Nephron (organoid): ENCODE measurements around the gene STRADB.

Source experiments
- H3K27ac Mint-ChIP-seq, 3 experiments: 2 replicates each; pipeline ENCODE4 v1.8.0; 2020; ENCODE audit warnings: mixed read lengths in 3 of 3, mild to moderate bottlenecking in 2 of 3, moderate library complexity in 1 of 3
- H3K27me3 Mint-ChIP-seq: 2 replicates; pipeline ENCODE4 v1.8.0; 2021; ENCODE audit warnings: low read depth, mild to moderate bottlenecking, moderate library complexity, mixed read lengths
- H3K36me3 Mint-ChIP-seq: 2 replicates; pipeline ENCODE4 v1.8.0; 2020; ENCODE audit warnings: low read depth, mixed read lengths
- H3K4me1 Mint-ChIP-seq: 2 replicates; pipeline ENCODE4 v1.8.0; 2020; ENCODE audit warnings: mixed read lengths
- H3K4me3 Mint-ChIP-seq, 3 experiments: 2 replicates each; pipeline ENCODE4 v1.8.0; 2020; ENCODE audit warnings: mild to moderate bottlenecking in 3 of 3, mixed read lengths in 3 of 3, moderate library complexity in 2 of 3
- H3K9me3 Mint-ChIP-seq: 2 replicates; pipeline ENCODE4 v1.8.0; 2020; ENCODE audit warnings: mixed read lengths
- TF ChIP-seq, protein P1 (sequence below), 3 experiments: fragments of 200-600 bp; sonication (generic); IDR thresholded peaks; one replicate each; pipeline ENCODE4 v1.5.0; 2021; ENCODE audit warnings: antibody characterized with exemption in 3 of 3; ENCODE audit not compliant: unreplicated experiment in 3 of 3

Gene STRADB

DNA sequence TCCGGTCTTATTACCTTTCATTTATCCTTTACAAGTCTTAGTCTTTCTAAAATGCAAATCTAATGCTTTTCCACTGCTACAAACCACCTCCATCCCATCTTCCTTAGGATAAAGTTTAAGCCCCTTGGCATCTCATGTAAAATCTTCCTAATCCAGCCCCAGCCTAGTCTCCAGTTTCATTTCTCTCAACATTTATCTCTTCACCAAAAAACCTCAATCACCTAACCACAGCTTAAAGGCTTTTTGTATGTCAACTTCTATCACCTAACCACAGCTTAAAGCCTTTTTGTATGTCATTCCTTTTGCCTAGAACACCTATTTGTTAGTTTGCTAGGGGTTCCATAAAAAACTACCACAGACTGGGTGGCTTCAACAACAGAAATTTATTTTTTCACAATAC lies 4.5 kb upstream of the STRADB start:
- H3K27me3 Mint-ChIP-seq = no peaks in the 10 kb centered on the region

DNA sequence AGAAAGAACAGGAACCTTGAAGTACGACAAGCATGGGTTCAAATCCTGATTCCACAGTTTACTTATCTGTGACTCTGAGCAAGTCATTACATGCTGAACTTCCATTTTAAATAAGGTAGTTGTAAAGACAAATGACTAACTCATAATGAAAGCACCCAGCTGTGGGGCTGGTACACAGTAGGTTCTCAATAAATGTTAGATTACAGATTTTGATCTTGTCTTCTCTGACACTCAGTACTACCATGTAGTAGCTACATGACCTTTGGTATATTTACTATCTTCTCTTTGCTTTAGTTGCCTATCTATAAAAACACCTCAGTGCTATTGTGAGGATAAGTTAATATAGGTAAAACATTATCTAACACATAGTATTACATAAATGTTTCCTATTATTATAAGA lies 3.5 kb upstream of the STRADB start:
- TF ChIP-seq, protein P1, sequence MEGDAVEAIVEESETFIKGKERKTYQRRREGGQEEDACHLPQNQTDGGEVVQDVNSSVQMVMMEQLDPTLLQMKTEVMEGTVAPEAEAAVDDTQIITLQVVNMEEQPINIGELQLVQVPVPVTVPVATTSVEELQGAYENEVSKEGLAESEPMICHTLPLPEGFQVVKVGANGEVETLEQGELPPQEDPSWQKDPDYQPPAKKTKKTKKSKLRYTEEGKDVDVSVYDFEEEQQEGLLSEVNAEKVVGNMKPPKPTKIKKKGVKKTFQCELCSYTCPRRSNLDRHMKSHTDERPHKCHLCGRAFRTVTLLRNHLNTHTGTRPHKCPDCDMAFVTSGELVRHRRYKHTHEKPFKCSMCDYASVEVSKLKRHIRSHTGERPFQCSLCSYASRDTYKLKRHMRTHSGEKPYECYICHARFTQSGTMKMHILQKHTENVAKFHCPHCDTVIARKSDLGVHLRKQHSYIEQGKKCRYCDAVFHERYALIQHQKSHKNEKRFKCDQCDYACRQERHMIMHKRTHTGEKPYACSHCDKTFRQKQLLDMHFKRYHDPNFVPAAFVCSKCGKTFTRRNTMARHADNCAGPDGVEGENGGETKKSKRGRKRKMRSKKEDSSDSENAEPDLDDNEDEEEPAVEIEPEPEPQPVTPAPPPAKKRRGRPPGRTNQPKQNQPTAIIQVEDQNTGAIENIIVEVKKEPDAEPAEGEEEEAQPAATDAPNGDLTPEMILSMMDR (IDR thresholded peaks at IDR 0.05; ENCODE audit: unreplicated experiment in 3 of 3) = no peak
- Mint-ChIP-seq H3K27ac (no peak overlapping the region), H3K27me3 (no peaks in the 10 kb centered on the region), H3K4me1 (peaks cover 33% of the 10 kb centered on the region), H3K36me3 (no peaks in the 10 kb centered on the region), H3K4me3 (peak overlapping the region; percentile 25 to 53 (median 41)), H3K9me3 (no peaks in the 10 kb centered on the region)

More for the DNA sequence above, 4.5 kb upstream of the STRADB start:
- Mint-ChIP-seq H3K36me3 (no peaks in the 10 kb centered on the region), H3K9me3 (no peaks in the 10 kb centered on the region), H3K4me1 (peaks cover 24% of the 10 kb centered on the region), H3K4me3 (no peak overlapping the region), H3K27ac (no peak overlapping the region)
- TF ChIP-seq, protein P1 (IDR thresholded peaks at IDR 0.05; ENCODE audit: unreplicated experiment in 3 of 3) = no peak

DNA sequence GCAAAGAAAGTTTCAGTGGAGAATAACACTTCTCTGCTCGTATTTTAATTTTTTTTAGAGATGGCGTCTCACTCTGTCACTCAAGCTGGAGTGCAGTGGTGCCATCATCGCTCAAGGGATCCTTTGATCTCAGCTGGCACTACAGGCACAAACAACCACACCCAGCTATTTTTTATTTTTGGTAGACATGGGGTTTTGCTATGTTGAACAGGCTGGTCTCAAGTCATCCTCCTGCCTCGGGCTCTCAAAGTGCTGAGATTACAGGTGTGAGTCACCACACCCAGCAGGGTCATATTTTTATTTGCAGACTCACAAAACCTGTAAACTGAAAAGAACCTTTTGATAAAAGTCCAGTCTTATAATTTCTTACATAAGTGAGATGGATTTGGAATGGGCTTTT lies 2.8 kb upstream of the STRADB start:
- Mint-ChIP-seq H3K36me3 (no peaks in the 10 kb centered on the region), H3K27ac (no peak overlapping the region), H3K4me1 (peaks cover 40% of the 10 kb centered on the region), H3K9me3 (no peaks in the 10 kb centered on the region), H3K4me3 (peak overlapping the region; percentile 63 to 80 (median 79)), H3K27me3 (no peaks in the 10 kb centered on the region)
- TF ChIP-seq, protein P1 (IDR thresholded peaks at IDR 0.05; ENCODE audit: unreplicated experiment in 3 of 3) = no peak

DNA sequence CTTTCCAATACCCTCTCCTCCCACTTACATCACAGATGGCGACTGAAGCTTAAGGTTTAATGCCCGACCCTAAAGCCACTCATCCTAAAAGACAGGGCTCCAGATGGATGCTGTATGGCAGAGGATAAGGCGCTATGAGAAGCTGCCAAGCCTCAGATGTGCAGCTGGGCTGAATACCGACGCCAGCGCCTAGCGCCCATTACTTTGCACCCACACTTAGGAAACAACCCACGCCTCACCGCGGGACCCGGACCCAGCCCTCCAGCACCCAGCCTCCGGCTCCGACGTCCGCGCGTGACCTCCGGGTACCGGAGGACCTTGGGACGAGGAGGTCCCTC lies 617 bp upstream of the STRADB start:
- TF ChIP-seq, protein P1 (IDR thresholded peaks at IDR 0.05; ENCODE audit: unreplicated experiment in 3 of 3) = no peak
- no peaks in the 10 kb centered on the region for H3K9me3 Mint-ChIP-seq
- peak overlapping the region; percentile 98 to 99 (median 98) for H3K4me3 Mint-ChIP-seq
- peaks cover 6% of the 10 kb centered on the region for H3K36me3 Mint-ChIP-seq
- peak overlapping the region; percentile 89 to 98 (median 93) for H3K27ac Mint-ChIP-seq
- peaks cover 43% of the 10 kb centered on the region for H3K4me1 Mint-ChIP-seq
- H3K27me3 Mint-ChIP-seq = no peaks in the 10 kb centered on the region

- H3K9me3 Mint-ChIP-seq = no peaks in the 10 kb centered on the region
- no peaks in the 10 kb centered on the region for H3K27me3 Mint-ChIP-seq
- TF ChIP-seq, protein P1 (IDR thresholded peaks at IDR 0.05; ENCODE audit: unreplicated experiment in 3 of 3) = peak in 1 of 3 experiments; percentile 5
- peak overlapping the region; percentile 80 to 97 (median 93) for H3K27ac Mint-ChIP-seq
- H3K36me3 Mint-ChIP-seq = peaks cover 6% of the 10 kb centered on the region
- peak overlapping the region; percentile 87 to 98 (median 95) for H3K4me3 Mint-ChIP-seq
- peaks cover 43% of the 10 kb centered on the region for H3K4me1 Mint-ChIP-seq
Measured at GRCh38 chr2:201452058-201452921, 750 bp downstream of the STRADB start.
